H1 (cell line): ENCODE measurements around the gene ATP2A3. TPM values are rescaled to one million over a fixed set of nuclear protein-coding genes. Genes with fewer than 3 reads are reported as not detected.

Source experiments
- CTCF ChIA-PET: fragments of 300-600 bp; sonication (Branson Sonifier 250); formaldehyde crosslinking; loops from one replicate; lab custom pipeline; 2021; ENCODE audit not compliant: partially characterized antibody; lab: Charles Lee
- POLR2A ChIA-PET: fragments of 300-600 bp; sonication (Branson Sonifier 250); formaldehyde crosslinking; loops from one replicate; lab custom pipeline; 2021; ENCODE audit warnings: inconsistent platforms; ENCODE audit not compliant: partially characterized antibody; lab: Charles Lee
- DNase-seq, 2 experiments: peaks; one replicate each; pipeline versions ENCODE4 v3.0.0 to v3.0.0-alpha.2; 2010 to 2022; ENCODE audit warnings: low spot score in 2 of 2, low read depth in 1 of 2, mixed read lengths in 1 of 2
- FAIRE-seq: peaks from 2 replicates; lab custom pipeline; 2011; peaks lifted over from hg19 to GRCh38; lab: Jason Lieb, UNC
- H2AFZ ChIP-seq: 2 replicates; pipeline ENCODE4 v1.8.1; 2012; ENCODE audit warnings: low read length, inconsistent platforms
- H2AK5ac ChIP-seq: 2 replicates; pipeline ENCODE4 v1.6.1; 2013; ENCODE audit warnings: low read depth, low read length
- H2BK120ac ChIP-seq: replicated peaks from 2 replicates; pipeline ENCODE3; 2013; ENCODE audit warnings: low read depth, low read length, inconsistent platforms
- H2BK12ac ChIP-seq: 2 replicates; pipeline ENCODE4 v1.6.1; 2013; ENCODE audit warnings: low read depth, low read length
- H2BK15ac ChIP-seq: 2 replicates; pipeline ENCODE4 v1.6.1; 2013; ENCODE audit warnings: low read length
- H2BK20ac ChIP-seq: 2 replicates; pipeline ENCODE4 v1.6.1; 2013; ENCODE audit warnings: low read length
- H2BK5ac ChIP-seq: 2 replicates; pipeline ENCODE4 v1.6.1; 2013; ENCODE audit warnings: low read depth, low read length
- H3K14ac ChIP-seq: 2 replicates; pipeline ENCODE4 v1.6.1; 2013; ENCODE audit warnings: inconsistent platforms; ENCODE audit not compliant: insufficient read length
- H3K18ac ChIP-seq: 2 replicates; pipeline ENCODE4 v1.6.1; 2013; ENCODE audit warnings: low read length; ENCODE audit errors: extremely low read depth
- H3K23ac ChIP-seq: 2 replicates; pipeline ENCODE4 v1.6.1; 2013; ENCODE audit warnings: inconsistent platforms; ENCODE audit not compliant: insufficient read length
- H3K23me2 ChIP-seq: 2 replicates; pipeline ENCODE4 v1.6.1; 2013; ENCODE audit warnings: low read depth, low read length
- H3K27ac ChIP-seq: 2 replicates; pipeline ENCODE4 v1.6.1; 2011; ENCODE audit warnings: low read depth, low read length, inconsistent platforms
- H3K27me3 ChIP-seq, 4 experiments: replicated peaks in 1 of 4; 1 replicate in 1 of 4; 2 replicates in 3 of 4; pipeline versions ENCODE4 v1.6.1 to v1.8.1; 2011 to 2013; ENCODE audit warnings: low read length in 3 of 4, mild to moderate bottlenecking in 3 of 4, inconsistent platforms in 2 of 4, mixed read lengths in 2 of 4, moderate library complexity in 1 of 4; ENCODE audit not compliant: control insufficient read depth in 3 of 4, insufficient read depth in 3 of 4; ENCODE audit errors: extremely low read depth in 1 of 4
- H3K36me3 ChIP-seq, 4 experiments: 2 replicates each; pipeline versions ENCODE4 v1.6.1 to v1.8.1; 2011 to 2013; ENCODE audit warnings: mild to moderate bottlenecking in 4 of 4, low read length in 3 of 4, moderate library complexity in 2 of 4, control low read depth in 1 of 4, inconsistent platforms in 1 of 4; ENCODE audit not compliant: insufficient read depth in 4 of 4, control insufficient read depth in 2 of 4
- H3K4ac ChIP-seq: replicated peaks from 2 replicates; pipeline ENCODE3; 2013; ENCODE audit warnings: low read length, low read depth, mixed read lengths, inconsistent platforms; ENCODE audit not compliant: insufficient read length
- H3K4me1 ChIP-seq, 4 experiments: replicated peaks in 1 of 4; 1 replicate in 1 of 4; 2 replicates in 3 of 4; pipeline versions ENCODE4 v1.6.1 to v1.8.1; 2011 to 2013; ENCODE audit warnings: low read length in 3 of 4, inconsistent platforms in 2 of 4, mixed read lengths in 1 of 4; ENCODE audit not compliant: insufficient read depth in 4 of 4, control insufficient read depth in 3 of 4
- H3K4me2 ChIP-seq, 2 experiments: 2 replicates each; pipeline versions ENCODE4 v1.6.1 to v1.8.1; 2011 to 2013; ENCODE audit warnings: low read depth in 2 of 2, low read length in 2 of 2, control low read depth in 1 of 2, inconsistent platforms in 1 of 2, mild to moderate bottlenecking in 1 of 2; ENCODE audit not compliant: insufficient read depth in 1 of 2
- H3K4me3 ChIP-seq, 4 experiments: fragments of 200-600, 300-600 bp in 1 of 4; sonication (generic), shearing (Covaris generic), sonication (Bioruptor Twin) in 1 of 4; 2 replicates each; pipeline versions ENCODE4 v1.5.1 to v1.8.1; 2011 to 2016; ENCODE audit warnings: low read length in 4 of 4, low read depth in 3 of 4, control low read depth in 2 of 4, inconsistent platforms in 2 of 4, mild to moderate bottlenecking in 2 of 4, mixed read lengths in 1 of 4, moderate library complexity in 1 of 4; ENCODE audit not compliant: insufficient read depth in 2 of 4; ENCODE audit errors: extremely low read depth in 1 of 4
- H3K56ac ChIP-seq: replicated peaks from 2 replicates; pipeline ENCODE3; 2013; ENCODE audit warnings: low read depth, mild to moderate bottlenecking, mixed read lengths, low read length, inconsistent platforms; ENCODE audit not compliant: insufficient read length
- H3K79me1 ChIP-seq: 2 replicates; pipeline ENCODE4 v1.6.1; 2013; ENCODE audit warnings: low read depth, low read length, control low read depth
- H3K79me2 ChIP-seq, 2 experiments: 2 replicates each; pipeline versions ENCODE4 v1.6.1 to v1.8.1; 2012 to 2013; ENCODE audit warnings: low read length in 2 of 2, mild to moderate bottlenecking in 2 of 2, inconsistent platforms in 1 of 2; ENCODE audit not compliant: insufficient read depth in 2 of 2, control insufficient read depth in 1 of 2
- H3K9ac ChIP-seq, 4 experiments: replicated peaks in 1 of 4; 1 replicate in 1 of 4; 2 replicates in 3 of 4; pipeline versions ENCODE4 v1.6.1 to v1.8.1; 2011 to 2013; ENCODE audit warnings: low read depth in 3 of 4, low read length in 3 of 4, control low read depth in 2 of 4, mild to moderate bottlenecking in 2 of 4, moderate library complexity in 2 of 4, inconsistent platforms in 1 of 4; ENCODE audit errors: extremely low read depth in 1 of 4
- H3K9me3 ChIP-seq, 2 experiments: 2 replicates each; pipeline versions ENCODE4 v1.6.1 to v1.8.1; 2012 to 2013; ENCODE audit warnings: mild to moderate bottlenecking in 2 of 2, moderate library complexity in 2 of 2, control low read depth in 1 of 2, inconsistent platforms in 1 of 2, low read depth in 1 of 2, low read length in 1 of 2, mixed read lengths in 1 of 2; ENCODE audit not compliant: insufficient read depth in 2 of 2
- H4K20me1 ChIP-seq, 2 experiments: replicated peaks in 1 of 2; 2 replicates each; pipeline versions ENCODE3 to v1.8.1; 2011 to 2013; ENCODE audit warnings: inconsistent platforms in 2 of 2, low read length in 2 of 2, mild to moderate bottlenecking in 1 of 2; ENCODE audit not compliant: insufficient read depth in 2 of 2, control insufficient read depth in 1 of 2
- H4K5ac ChIP-seq: 2 replicates; pipeline ENCODE4 v1.6.1; 2013; ENCODE audit warnings: low read length, low read depth, mixed read lengths, inconsistent platforms; ENCODE audit not compliant: insufficient read length
- H4K8ac ChIP-seq: 2 replicates; pipeline ENCODE4 v1.8.0; 2013; ENCODE audit warnings: mild to moderate bottlenecking, moderate library complexity, low read length, inconsistent platforms; ENCODE audit not compliant: insufficient read depth; ENCODE audit errors: extremely low read depth
- H4K91ac ChIP-seq: replicated peaks from 2 replicates; pipeline ENCODE3; 2013; ENCODE audit warnings: low read length, mixed read lengths, inconsistent platforms; ENCODE audit not compliant: insufficient read length
- ATF2 ChIP-seq: IDR thresholded peaks from 2 replicates; pipeline ENCODE4 v1.6.1; 2012; ENCODE audit warnings: low read length, inconsistent platforms
- CEBPB ChIP-seq: IDR thresholded peaks from 2 replicates; pipeline ENCODE4 v1.6.1; 2012; ENCODE audit warnings: low read depth, low read length
- CTBP2 ChIP-seq: IDR thresholded peaks from 2 replicates; pipeline ENCODE4 v1.7.0; 2011; ENCODE audit warnings: borderline replicate concordance, mild to moderate bottlenecking, moderate library complexity, mixed read lengths, low read length; ENCODE audit not compliant: insufficient read depth, insufficient read length
- GTF2F1 ChIP-seq: IDR thresholded peaks from 2 replicates; pipeline ENCODE4 v1.6.1; 2012; ENCODE audit warnings: low read depth, low read length, improper control_type of control experiment, borderline replicate concordance
- KDM4A ChIP-seq: IDR thresholded peaks from one replicate; pipeline ENCODE4 v1.7.1; 2012; ENCODE audit warnings: low read depth, mild to moderate bottlenecking, moderate library complexity, low read length, inconsistent platforms; ENCODE audit not compliant: severe bottlenecking
- PHF8 ChIP-seq: fragments of 200-600 bp; sonication (generic); conservative IDR thresholded peaks from 2 replicates; pipeline ENCODE4 v1.7.1; 2012; ENCODE audit warnings: low read depth, mild to moderate bottlenecking, inconsistent platforms, low read length, moderate library complexity
- POU5F1 ChIP-seq: IDR thresholded peaks from 2 replicates; pipeline ENCODE4 v1.6.1; 2011; ENCODE audit warnings: low read depth, mild to moderate bottlenecking, low read length, moderate library complexity
- USF2 ChIP-seq: IDR thresholded peaks from 2 replicates; pipeline ENCODE4 v1.6.1; 2011; ENCODE audit warnings: low read length, improper control_type of control experiment
- YY1 ChIP-seq: IDR thresholded peaks from 2 replicates; pipeline ENCODE4 v1.6.1; 2011; ENCODE audit warnings: low read depth, mild to moderate bottlenecking, low read length
- WGBS, 2 experiments: shearing (Covaris generic) in 1 of 2; methylation state at CpG; one replicate each; pipeline versions ENCODE4 v1.1.6 to v1.1.7; 2013 to 2015; ENCODE audit warnings: low lambda C conversion rate in 2 of 2, mixed read lengths in 2 of 2, inconsistent platforms in 1 of 2, low coverage in 1 of 2, missing lambda C conversion rate in 1 of 2; ENCODE audit not compliant: insufficient replicate concordance in 2 of 2, insufficient coverage in 1 of 2, insufficient read length in 1 of 2; ENCODE audit errors: extremely low coverage in 1 of 2, missing lambda C conversion rate in 1 of 2; 5-methylcytosine and 5-hydroxymethylcytosine counted together
- polyA plus RNA-seq, 7 experiments: library from polyadenylated mRNA; depleted of rRNA in 3 of 7; stranded (reverse) in 5 of 7; unstranded in 2 of 7; fragments of >200 nt in 5 of 7; fragments of 200-250 nt in 2 of 7; gene quantifications; 1 replicate in 5 of 7; 2 replicates in 1 of 7; 4 replicates in 1 of 7; pipeline versions ENCODE4 v1.2.1 to v1.2.3, GENCODE V29; 2011 to 2013; ENCODE audit warnings: missing spikeins in 2 of 7, mixed read lengths in 2 of 7
- total RNA-seq: library from RNA; stranded (reverse); fragmentation: NEBNext Ultra II Directional; extraction: Animal tissue kit (Norgen Biotek cat#: 25700); gene quantifications from 2 replicates; pipeline ENCODE4 v1.2.1, GENCODE V29; 2021
- TF ChIP-seq, protein P1 (sequence below): IDR thresholded peaks from 2 replicates; pipeline ENCODE4 v1.6.1; 2012; ENCODE audit warnings: inconsistent platforms

Gene ATP2A3
- total and polyA plus RNA-seq, 2 of the 8 experiments (the other 6 are each of a cell fraction or from before 2014, with no cell fraction given): 18.4 to 32.5 TPM

DNA sequence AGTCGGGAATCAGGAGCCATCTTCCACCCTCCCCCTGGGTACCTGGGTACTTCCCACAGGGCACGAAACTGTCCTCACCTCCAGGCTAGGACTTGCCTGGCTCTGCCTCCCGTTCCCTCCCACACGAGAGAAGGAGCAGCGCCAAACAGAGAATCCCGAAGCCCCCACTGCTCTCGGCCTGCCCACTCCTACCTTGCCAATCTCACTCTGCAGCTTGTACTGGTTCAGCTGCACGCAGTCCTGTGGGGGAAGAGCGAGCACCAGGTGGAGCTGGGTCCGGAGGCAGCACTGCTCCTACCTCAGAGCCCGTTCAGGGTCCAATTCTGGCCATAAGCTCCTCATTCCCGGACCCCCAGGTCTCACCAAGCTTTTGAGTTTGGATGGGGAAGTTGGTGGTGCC, 80.0 kb downstream of the ATP2A3 start:
- Histone ChIP-seq H3K14ac (no peak overlapping the region), H2BK20ac (no peak overlapping the region), H2BK120ac (no peak overlapping the region), H4K8ac (no peak overlapping the region), H2AFZ (no peak overlapping the region), H3K56ac (no peak overlapping the region), H2AK5ac (no peak overlapping the region), H3K4me3 (no peak overlapping the region), H4K5ac (no peak overlapping the region), H3K27ac (no peak overlapping the region), H3K36me3 (peaks cover 3 to 9% (median 5%) of the 10 kb centered on the region in 4 experiments; a peak in 5 of 8 replicates), H4K91ac (no peak overlapping the region), H2BK5ac (no peak overlapping the region), H3K23me2 (no peaks in the 10 kb centered on the region), H3K9ac (no peak overlapping the region), H3K4ac (no peak overlapping the region), H3K18ac (no peak overlapping the region), H3K4me1 (peaks cover 0 to 12% (median 6%) of the 10 kb centered on the region in 4 experiments; a peak in 3 of 7 replicates), H3K27me3 (no peaks in the 10 kb centered on the region), H2BK12ac (no peak overlapping the region), H3K79me1 (no peaks in the 10 kb centered on the region), H3K4me2 (no peak overlapping the region), H4K20me1 (no peaks in the 10 kb centered on the region), H3K9me3 (no peaks in the 10 kb centered on the region), H2BK15ac (no peak overlapping the region), H3K23ac (no peak overlapping the region), H3K79me2 (no peaks in the 10 kb centered on the region; a peak in 1 of 4 replicates)
- ChIA-PET POLR2A (no interaction called here), CTCF (interaction anchor here (1.0 to 5.0 kb wide), 6 partner anchors 10 to 39 kb away, joined by 3 to 33 read pairs (median 6); no protein-coding TSS in a partner anchor)
- FAIRE-seq: no peak
- DNase-seq: no peak
- 87% methylated on average over 10 of the region's 12 CpGs; no CpG with 5 or more reads in 1 of the 2 experiments for whole genome bisulfite sequencing, 2 experiments
- TF ChIP-seq USF2: no peak
- TF ChIP-seq CEBPB: no peak
- no peak for TF ChIP-seq POU5F1
- no peak for TF ChIP-seq KDM4A
- TF ChIP-seq CTBP2: no peak
- TF ChIP-seq, protein P1, sequence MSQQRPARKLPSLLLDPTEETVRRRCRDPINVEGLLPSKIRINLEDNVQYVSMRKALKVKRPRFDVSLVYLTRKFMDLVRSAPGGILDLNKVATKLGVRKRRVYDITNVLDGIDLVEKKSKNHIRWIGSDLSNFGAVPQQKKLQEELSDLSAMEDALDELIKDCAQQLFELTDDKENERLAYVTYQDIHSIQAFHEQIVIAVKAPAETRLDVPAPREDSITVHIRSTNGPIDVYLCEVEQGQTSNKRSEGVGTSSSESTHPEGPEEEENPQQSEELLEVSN: no peak
- no peak for TF ChIP-seq GTF2F1
- no peak for TF ChIP-seq PHF8
- no peak for TF ChIP-seq YY1
- no peak for TF ChIP-seq ATF2
